Urothelium cell line (cell line): ENCODE data around the gene SMIM24.

ENCODE experiments used
- DNase-seq: peaks from one replicate; pipeline ENCODE4 v3.0.0; 2011; ENCODE audit warnings: low spot score, mixed read lengths
- FAIRE-seq: peaks from 2 replicates; lab custom pipeline; 2011; peaks lifted over from hg19 to GRCh38; lab: Jason Lieb, UNC

Gene SMIM24

GRCh38 chr19:3499738-3500428 is 19.6 kb upstream of the SMIM24 start:
- no peak for DNase-seq
- no peak for FAIRE-seq

- FAIRE-seq = no peak
- no peak for DNase-seq
Measured at GRCh38 chr19:3497757-3498520, 17.6 kb upstream of the SMIM24 start.

GRCh38 chr19:3496392-3497273 is 16.3 kb upstream of the SMIM24 start:
- FAIRE-seq (no peak), DNase-seq (no peak)

- no peak for DNase-seq
- no peak for FAIRE-seq
Measured at GRCh38 chr19:3494559-3494958, 14.2 kb upstream of the SMIM24 start.

- FAIRE-seq = no peak
- DNase-seq = no peak
Measured at GRCh38 chr19:3494051-3494450, 13.7 kb upstream of the SMIM24 start.

GRCh38 chr19:3493651-3494050 is 13.3 kb upstream of the SMIM24 start:
- FAIRE-seq = no peak

GRCh38 chr19:3492919-3493318 is 12.6 kb upstream of the SMIM24 start:
- FAIRE-seq = no peak
- DNase-seq = no peak

More at GRCh38 chr19:3493651-3494050, 13.3 kb upstream of the SMIM24 start:
- no peak for DNase-seq

- DNase-seq (no peak), FAIRE-seq (no peak)
Measured at GRCh38 chr19:3492131-3492839, 12.0 kb upstream of the SMIM24 start.

- no peak for DNase-seq
- no peak for FAIRE-seq
Measured at GRCh38 chr19:3491396-3492119, 11.2 kb upstream of the SMIM24 start.

- DNase-seq (no peak), FAIRE-seq (no peak)
Measured at GRCh38 chr19:3483226-3483628, 2.9 kb upstream of the SMIM24 start, which contains the start of gene SMIM44. Gene SMIM44, minus strand, starts transcription at chr19:3483441. Its CDS starts 38 bp downstream, at chr19:3483403.

- no peak for FAIRE-seq
- no peak for DNase-seq
Measured at GRCh38 chr19:3482507-3483225, 2.3 kb upstream of the SMIM24 start.

GRCh38 chr19:3481241-3482090 is 1.1 kb upstream of the SMIM24 start:
- FAIRE-seq = no peak
- no peak for DNase-seq

GRCh38 chr19:3479834-3480215 is 500 bp downstream of the SMIM24 start:
- DNase-seq (no peak), FAIRE-seq (no peak)

- FAIRE-seq (no peak), DNase-seq (no peak)
Measured at GRCh38 chr19:3479177-3479833, 1.0 kb downstream of the SMIM24 start.

- DNase-seq (no peak), FAIRE-seq (no peak)
Measured at GRCh38 chr19:3478409-3479176, 1.7 kb downstream of the SMIM24 start.

GRCh38 chr19:3477951-3478350 is 2.4 kb downstream of the SMIM24 start:
- FAIRE-seq = no peak
- no peak for DNase-seq

- DNase-seq (no peak), FAIRE-seq (peak; percentile 56)
Measured at GRCh38 chr19:3477506-3477905, 2.8 kb downstream of the SMIM24 start.
